Trophoblast cell (in vitro differentiated cells and primary cell): Measurements from ENCODE around the gene PRM2.

Source experiments
- DNase-seq, 2 donors: peaks; one replicate each; pipeline ENCODE4 v3.0.0-alpha.2; 2016
- H2AFZ ChIP-seq: 2 replicates; pipeline ENCODE4 v1.6.1; 2013; ENCODE audit warnings: low read length, moderate library complexity, mild to moderate bottlenecking; ENCODE audit not compliant: insufficient read depth, poor library complexity
- H2AK5ac ChIP-seq: 2 replicates; pipeline ENCODE4 v1.6.1; 2013; ENCODE audit warnings: mild to moderate bottlenecking, low read length
- H2BK120ac ChIP-seq: 2 replicates; pipeline ENCODE4 v1.6.1; 2013; ENCODE audit warnings: low read length, mild to moderate bottlenecking, moderate library complexity; ENCODE audit not compliant: insufficient read depth, poor library complexity
- H2BK12ac ChIP-seq: 2 replicates; pipeline ENCODE4 v1.6.1; 2013; ENCODE audit warnings: mild to moderate bottlenecking, low read length, moderate library complexity
- H2BK5ac ChIP-seq: 2 replicates; pipeline ENCODE4 v1.6.1; 2013; ENCODE audit warnings: low read length, low read depth, moderate library complexity, mild to moderate bottlenecking; ENCODE audit not compliant: poor library complexity
- H3K14ac ChIP-seq: 2 replicates; pipeline ENCODE4 v1.6.1; 2013; ENCODE audit warnings: mild to moderate bottlenecking, low read length
- H3K18ac ChIP-seq: 2 replicates; pipeline ENCODE4 v1.6.1; 2013; ENCODE audit warnings: mild to moderate bottlenecking, low read length
- H3K23ac ChIP-seq: 2 replicates; pipeline ENCODE4 v1.6.1; 2013; ENCODE audit warnings: low read length
- H3K27ac ChIP-seq: 2 replicates; pipeline ENCODE4 v1.5.1; 2013; ENCODE audit warnings: low read depth, mild to moderate bottlenecking, inconsistent platforms, low read length, moderate library complexity
- H3K27me3 ChIP-seq: 2 replicates; pipeline ENCODE4 v1.6.1; 2013; ENCODE audit warnings: inconsistent platforms, mild to moderate bottlenecking, low read length, moderate library complexity; ENCODE audit not compliant: insufficient read depth
- H3K36me3 ChIP-seq, 2 experiments: 1 replicate in 1 of 2; 2 replicates in 1 of 2; pipeline ENCODE4 v1.6.1; 2013; ENCODE audit warnings: low read length in 2 of 2, mild to moderate bottlenecking in 2 of 2, moderate library complexity in 1 of 2; ENCODE audit not compliant: insufficient read depth in 2 of 2, control insufficient read depth in 1 of 2
- H3K4ac ChIP-seq: 2 replicates; pipeline ENCODE4 v1.6.1; 2013; ENCODE audit warnings: low read depth, mild to moderate bottlenecking, low read length, moderate library complexity
- H3K4me1 ChIP-seq, 2 experiments: 1 replicate in 1 of 2; 2 replicates in 1 of 2; pipeline ENCODE4 v1.6.1; 2013; ENCODE audit warnings: low read length in 2 of 2, mild to moderate bottlenecking in 2 of 2, moderate library complexity in 1 of 2; ENCODE audit not compliant: insufficient read depth in 2 of 2, control insufficient read depth in 1 of 2
- H3K4me2 ChIP-seq: 2 replicates; pipeline ENCODE4 v1.6.1; 2013; ENCODE audit warnings: inconsistent platforms, mild to moderate bottlenecking, low read length, moderate library complexity
- H3K4me3 ChIP-seq: 2 replicates; pipeline ENCODE4 v1.5.1; 2013; ENCODE audit warnings: mild to moderate bottlenecking, low read depth, low read length, inconsistent platforms
- H3K79me1 ChIP-seq: one replicate; pipeline ENCODE4 v1.6.1; 2013; ENCODE audit warnings: low read length
- H3K79me2 ChIP-seq: 2 replicates; pipeline ENCODE4 v1.6.1; 2013; ENCODE audit warnings: low read length, mild to moderate bottlenecking; ENCODE audit not compliant: control insufficient read depth, insufficient read depth, poor library complexity
- H3K9ac ChIP-seq: 2 replicates; pipeline ENCODE4 v1.6.1; 2013; ENCODE audit warnings: mild to moderate bottlenecking, low read length
- H3K9me3 ChIP-seq: 2 replicates; pipeline ENCODE4 v1.6.1; 2013; ENCODE audit warnings: low read depth, mild to moderate bottlenecking, control low read depth, inconsistent platforms, low read length; ENCODE audit not compliant: insufficient read depth
- H4K12ac ChIP-seq: 2 replicates; pipeline ENCODE4 v1.6.1; 2013; ENCODE audit warnings: low read depth, mild to moderate bottlenecking, low read length, moderate library complexity
- H4K8ac ChIP-seq: 2 replicates; pipeline ENCODE4 v1.6.1; 2013; ENCODE audit warnings: low read depth, mild to moderate bottlenecking, low read length, moderate library complexity
- H4K91ac ChIP-seq: one replicate; pipeline ENCODE4 v1.6.1; 2013; ENCODE audit warnings: low read depth, mild to moderate bottlenecking, low read length, moderate library complexity
- whole genome bisulfite sequencing: extraction: QIAGEN DNeasy Blood & Tissue Kit; methylation state at CpG from one replicate; pipeline ENCODE4 v1.1.7; 2013; ENCODE audit warnings: missing lambda C conversion rate; ENCODE audit not compliant: insufficient read length, insufficient coverage; ENCODE audit errors: extremely low coverage; 5-methylcytosine and 5-hydroxymethylcytosine counted together

Gene PRM2

DNA sequence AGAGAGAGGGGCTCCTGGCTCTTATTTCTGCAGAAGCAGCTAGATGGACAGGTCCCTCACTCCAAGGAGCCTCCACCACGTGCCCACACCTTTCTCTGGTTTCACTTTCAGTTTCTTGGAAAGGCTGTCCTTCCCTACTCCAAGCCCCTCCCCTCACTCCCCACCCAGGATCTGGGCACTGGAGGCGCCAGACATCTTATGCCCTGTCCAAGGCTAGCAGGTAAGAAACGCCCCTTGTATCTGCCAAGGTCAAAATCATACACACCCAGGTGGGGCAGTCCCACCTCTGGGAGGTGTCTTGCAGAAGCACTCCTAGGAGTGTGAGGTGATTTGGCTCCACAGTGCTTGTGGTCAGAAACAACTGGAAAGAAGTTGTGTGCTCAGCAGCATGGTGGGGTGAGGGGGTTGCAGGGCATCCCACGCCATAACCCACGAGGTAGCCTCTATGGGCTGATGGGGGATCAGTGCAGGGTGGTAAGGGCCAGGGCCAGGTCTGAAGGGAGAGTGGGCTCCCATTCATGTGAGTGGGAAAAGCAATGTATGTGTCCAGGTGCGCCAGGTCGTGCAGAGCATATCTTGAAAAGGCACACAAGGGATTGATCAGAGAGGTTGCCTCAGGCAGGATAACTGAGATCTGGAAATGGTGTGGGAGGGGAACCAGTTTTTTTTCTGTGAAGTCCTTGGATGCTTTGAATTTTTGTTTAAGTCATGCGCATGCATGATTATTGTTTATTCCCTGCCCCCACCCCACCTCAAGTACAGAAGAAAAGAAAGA, 36.6 kb upstream of the PRM2 start:
- Histone ChIP-seq H3K79me1 (peaks cover 36% of the 10 kb centered on the region), H3K23ac (no peak overlapping the region), H3K18ac (peak overlapping the region; percentile 9), H3K36me3 (no peaks in the 10 kb centered on the region), H3K79me2 (peaks cover 4% of the 10 kb centered on the region), H3K4me2 (peak overlapping the region; percentile 46), H3K9me3 (no peaks in the 10 kb centered on the region), H3K4ac (no peak overlapping the region), H3K9ac (no peak overlapping the region), H4K12ac (no peak overlapping the region), H2AK5ac (peak overlapping the region; percentile 32), H2BK120ac (peak overlapping the region; percentile 81), H3K4me3 (no peak overlapping the region), H3K14ac (peak overlapping the region; percentile 32), H3K4me1 (peaks cover 36 to 51% of the 10 kb centered on the region in 2 experiments), H2AFZ (peak overlapping the region; percentile 30), H2BK5ac (peak overlapping the region; percentile 41), H2BK12ac (peak overlapping the region; percentile 20), H3K27ac (peak overlapping the region; percentile 95), H3K27me3 (no peaks in the 10 kb centered on the region), H4K91ac (peak overlapping the region; percentile 74), H4K8ac (peak overlapping the region; percentile 68)
- peak; percentile 70 to 90 for DNase-seq
- no CpG with 5 or more reads among the region's 8 CpGs for WGBS

DNA sequence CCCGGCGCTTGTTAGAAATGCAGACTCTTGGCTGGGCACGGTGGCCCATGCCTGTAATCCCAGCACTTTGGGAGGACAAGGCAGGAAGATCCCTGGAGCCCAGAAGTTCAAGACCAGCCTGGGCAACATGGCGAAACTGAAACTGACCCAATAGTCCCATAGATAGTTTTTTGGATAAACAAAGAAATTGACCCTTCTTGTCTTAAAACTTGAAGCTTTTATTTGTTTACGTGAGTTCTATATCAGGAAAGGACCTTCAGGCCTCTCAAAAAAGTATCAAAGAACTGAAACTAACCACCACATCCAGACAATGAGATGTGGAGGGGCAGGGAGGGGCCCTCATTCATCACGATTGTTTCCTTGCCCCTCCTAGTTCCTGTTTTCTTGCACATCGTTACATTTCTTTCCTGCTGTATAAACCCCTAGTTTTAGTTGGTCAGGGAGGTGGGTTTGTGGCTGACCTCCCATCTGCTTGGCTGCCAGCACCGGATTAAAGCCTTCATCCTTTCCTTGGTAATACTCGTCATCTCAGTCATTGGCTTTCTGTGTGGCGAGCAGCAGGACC, 34.8 kb upstream of the PRM2 start:
- no peaks in the 10 kb centered on the region for H3K36me3 ChIP-seq
- no peak overlapping the region for H3K9ac ChIP-seq
- peaks cover 4% of the 10 kb centered on the region for H3K79me2 ChIP-seq
- no peak overlapping the region for H3K18ac ChIP-seq
- H3K14ac ChIP-seq, result no peak overlapping the region
- no CpG with 5 or more reads among the region's 10 CpGs for WGBS
- peaks cover 28% of the 10 kb centered on the region for H3K79me1 ChIP-seq
- peak overlapping the region; percentile 21 for H4K91ac ChIP-seq
- H2BK120ac ChIP-seq, result no peak overlapping the region
- H3K27ac ChIP-seq, result no peak overlapping the region
- DNase-seq, result no peak
- no peak overlapping the region for H3K23ac ChIP-seq
- no peak overlapping the region for H3K4me2 ChIP-seq
- H3K9me3 ChIP-seq, result no peaks in the 10 kb centered on the region
- H3K27me3 ChIP-seq, result no peaks in the 10 kb centered on the region
- no peak overlapping the region for H2BK5ac ChIP-seq
- peaks cover 30 to 42% of the 10 kb centered on the region in 2 experiments for H3K4me1 ChIP-seq
- no peak overlapping the region for H2AK5ac ChIP-seq
- no peak overlapping the region for H3K4me3 ChIP-seq
- H4K12ac ChIP-seq, result no peak overlapping the region
- no peak overlapping the region for H2AFZ ChIP-seq
- no peak overlapping the region for H3K4ac ChIP-seq
- peak overlapping the region; percentile 75 for H2BK12ac ChIP-seq
- H4K8ac ChIP-seq, result no peak overlapping the region

DNA sequence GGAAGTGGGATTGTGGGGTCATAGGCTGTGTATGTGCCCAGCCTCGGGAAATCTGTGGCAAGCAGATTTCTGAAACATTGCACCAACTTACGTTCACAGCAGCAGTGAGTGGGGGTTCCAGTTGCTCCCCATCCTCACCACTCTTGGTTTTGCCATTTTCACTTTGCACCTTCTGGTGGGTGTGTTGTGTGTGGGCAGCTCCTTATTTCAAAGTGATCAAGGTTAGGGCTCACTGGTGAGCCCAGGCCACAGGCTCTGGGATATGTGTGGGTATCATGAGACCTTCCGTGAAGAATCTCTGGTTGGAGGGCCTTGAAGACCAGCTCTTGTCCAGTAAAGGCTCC, 34.3 kb upstream of the PRM2 start:
- no peak overlapping the region for H3K4me2 ChIP-seq

DNA sequence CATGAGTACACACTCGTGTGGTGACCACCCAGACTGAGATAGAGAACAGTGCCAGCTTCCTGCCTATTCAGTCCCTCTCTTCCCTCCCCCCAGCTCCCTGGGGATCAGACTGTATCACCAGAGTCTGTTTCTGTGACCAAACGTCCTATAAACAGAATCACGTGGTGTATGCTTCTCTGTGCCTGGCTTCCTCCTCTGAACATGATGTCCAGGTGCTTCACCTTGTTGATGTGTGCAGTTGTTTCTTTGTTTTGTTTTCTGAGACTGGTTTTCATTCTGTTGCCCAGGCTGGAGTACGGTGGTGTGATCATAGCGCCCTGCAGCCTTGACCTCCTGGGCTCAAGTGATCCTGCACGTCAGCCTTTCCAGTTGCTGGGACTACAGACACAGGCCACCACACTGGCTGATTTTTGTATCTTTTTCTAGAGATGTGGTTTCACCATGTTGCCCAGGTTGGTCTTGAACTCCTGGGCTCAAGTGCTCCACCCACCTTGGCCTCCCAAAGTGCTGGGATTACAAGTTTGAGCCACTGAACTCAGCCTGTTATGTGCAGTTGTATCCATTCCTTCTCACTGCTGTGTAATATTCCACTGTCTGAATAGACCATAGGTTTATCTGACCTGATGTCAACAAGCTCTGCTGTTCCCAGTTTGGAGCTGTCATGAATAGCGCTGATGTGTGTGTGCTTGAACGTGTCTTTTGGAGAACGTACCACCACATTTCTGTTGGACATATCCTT, 33.8 kb upstream of the PRM2 start:
- no peaks in the 10 kb centered on the region for H3K27me3 ChIP-seq
- no peak overlapping the region for H2BK120ac ChIP-seq
- peak overlapping the region; percentile 1 for H2BK12ac ChIP-seq
- H3K27ac ChIP-seq, result no peak overlapping the region
- H4K91ac ChIP-seq, result no peak overlapping the region
- DNase-seq, result no peak
- H3K4ac ChIP-seq, result no peak overlapping the region
- no peak overlapping the region for H3K4me2 ChIP-seq
- no peak overlapping the region for H3K23ac ChIP-seq
- peaks cover 25 to 33% of the 10 kb centered on the region in 2 experiments for H3K4me1 ChIP-seq
- no peak overlapping the region for H4K12ac ChIP-seq
- no peak overlapping the region for H3K14ac ChIP-seq
- no CpG with 5 or more reads among the region's 9 CpGs for WGBS
- H3K79me1 ChIP-seq, result peaks cover 21% of the 10 kb centered on the region
- H3K36me3 ChIP-seq, result no peaks in the 10 kb centered on the region
- no peak overlapping the region for H3K4me3 ChIP-seq
- H2AFZ ChIP-seq, result no peak overlapping the region
- H4K8ac ChIP-seq, result no peak overlapping the region
- no peaks in the 10 kb centered on the region for H3K9me3 ChIP-seq
- no peak overlapping the region for H2AK5ac ChIP-seq
- peaks cover 2% of the 10 kb centered on the region for H3K79me2 ChIP-seq
- no peak overlapping the region for H2BK5ac ChIP-seq
- H3K18ac ChIP-seq, result no peak overlapping the region
- H3K9ac ChIP-seq, result no peak overlapping the region

More for the DNA sequence above, 34.3 kb upstream of the PRM2 start:
- Histone ChIP-seq H3K79me1 (peaks cover 23% of the 10 kb centered on the region), H3K36me3 (no peaks in the 10 kb centered on the region), H3K18ac (no peak overlapping the region), H3K79me2 (peaks cover 2% of the 10 kb centered on the region), H4K8ac (no peak overlapping the region), H3K4ac (no peak overlapping the region), H3K4me1 (peaks cover 27 to 37% of the 10 kb centered on the region in 2 experiments), H3K14ac (no peak overlapping the region), H3K27me3 (no peaks in the 10 kb centered on the region), H2AK5ac (no peak overlapping the region), H4K91ac (peak overlapping the region; percentile 21), H2AFZ (no peak overlapping the region), H3K23ac (no peak overlapping the region), H3K27ac (no peak overlapping the region), H3K9ac (no peak overlapping the region), H3K4me3 (no peak overlapping the region), H2BK12ac (peak overlapping the region; percentile 7), H2BK5ac (no peak overlapping the region), H4K12ac (no peak overlapping the region), H2BK120ac (no peak overlapping the region), H3K9me3 (no peaks in the 10 kb centered on the region)
- no CpG with 5 or more reads among the region's 3 CpGs for WGBS
- no peak for DNase-seq
